ENCODE data around the gene CNOT3. TPM values are rescaled to one million over a fixed set of nuclear protein-coding genes. Genes with fewer than 3 reads are reported as not detected.

Gene CNOT3
- total RNA-seq, 1 donor from 2014 or later: 6.1 TPM

DNA sequence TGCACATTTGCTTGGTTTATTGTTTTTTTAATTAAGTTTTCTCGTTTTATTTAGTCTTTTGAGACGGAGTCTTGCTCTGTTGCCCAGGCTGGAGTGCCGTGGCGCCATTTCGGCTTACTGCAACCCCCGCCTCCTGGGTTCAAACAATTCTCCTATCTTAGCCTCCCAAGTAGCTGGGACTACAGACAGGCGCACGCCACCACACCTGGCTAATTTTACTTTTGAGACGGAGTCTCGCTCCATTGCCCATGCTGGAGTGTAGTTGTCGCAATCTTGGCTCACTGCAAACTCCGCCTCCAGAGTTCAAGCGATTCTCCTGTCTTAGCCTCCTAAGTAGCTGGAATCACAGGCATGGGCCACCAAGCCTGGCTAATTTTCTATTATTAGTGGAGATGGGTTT is 64.4 kb downstream of the CNOT3 start:
- TF ChIP-seq, protein P1, sequence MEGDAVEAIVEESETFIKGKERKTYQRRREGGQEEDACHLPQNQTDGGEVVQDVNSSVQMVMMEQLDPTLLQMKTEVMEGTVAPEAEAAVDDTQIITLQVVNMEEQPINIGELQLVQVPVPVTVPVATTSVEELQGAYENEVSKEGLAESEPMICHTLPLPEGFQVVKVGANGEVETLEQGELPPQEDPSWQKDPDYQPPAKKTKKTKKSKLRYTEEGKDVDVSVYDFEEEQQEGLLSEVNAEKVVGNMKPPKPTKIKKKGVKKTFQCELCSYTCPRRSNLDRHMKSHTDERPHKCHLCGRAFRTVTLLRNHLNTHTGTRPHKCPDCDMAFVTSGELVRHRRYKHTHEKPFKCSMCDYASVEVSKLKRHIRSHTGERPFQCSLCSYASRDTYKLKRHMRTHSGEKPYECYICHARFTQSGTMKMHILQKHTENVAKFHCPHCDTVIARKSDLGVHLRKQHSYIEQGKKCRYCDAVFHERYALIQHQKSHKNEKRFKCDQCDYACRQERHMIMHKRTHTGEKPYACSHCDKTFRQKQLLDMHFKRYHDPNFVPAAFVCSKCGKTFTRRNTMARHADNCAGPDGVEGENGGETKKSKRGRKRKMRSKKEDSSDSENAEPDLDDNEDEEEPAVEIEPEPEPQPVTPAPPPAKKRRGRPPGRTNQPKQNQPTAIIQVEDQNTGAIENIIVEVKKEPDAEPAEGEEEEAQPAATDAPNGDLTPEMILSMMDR (IDR thresholded peaks at IDR 0.05; ENCODE audit: insufficient read depth, low read length, severe bottlenecking): no peak
- FAIRE-seq (no peak), DNase-seq (ENCODE audit: low read depth) (no peak)
- Histone ChIP-seq H3K27me3 (ENCODE audit: control insufficient read depth, insufficient read depth, low read length) (no peaks in the 10 kb centered on the region), H3K4me3 (ENCODE audit: low read depth, low read length) (peak overlapping the region; percentile 62), H3K36me3 (ENCODE audit: control insufficient read depth, insufficient read depth, low read length) (peaks cover 46% of the 10 kb centered on the region)

DNA sequence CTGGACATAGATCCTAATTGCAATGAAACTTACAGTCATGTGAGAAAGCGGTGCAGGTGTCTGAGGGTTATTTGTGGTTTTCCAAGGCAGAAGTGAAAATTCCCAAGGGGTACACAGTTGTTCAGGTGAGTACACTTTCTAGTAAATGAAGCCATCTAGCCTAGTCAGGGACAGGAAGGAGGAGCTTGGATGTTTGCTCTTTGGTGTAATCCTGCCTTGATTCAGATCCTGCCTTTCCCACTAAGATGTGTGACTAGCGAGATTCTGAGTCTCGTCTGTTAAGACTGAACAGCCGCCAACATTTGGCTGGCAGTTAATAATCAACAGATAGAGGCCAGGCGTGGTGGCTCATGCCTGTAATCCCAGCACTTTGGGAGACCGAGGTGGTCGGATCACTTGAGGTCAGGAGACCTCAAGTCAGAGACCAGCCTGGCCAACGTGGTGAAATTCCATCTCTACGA is 65.6 kb downstream of the CNOT3 start:
- TF ChIP-seq, protein P1 (IDR thresholded peaks at IDR 0.05; ENCODE audit: insufficient read depth, low read length, severe bottlenecking): no peak
- Histone ChIP-seq H3K27me3 (ENCODE audit: control insufficient read depth, insufficient read depth, low read length) (no peaks in the 10 kb centered on the region), H3K36me3 (ENCODE audit: control insufficient read depth, insufficient read depth, low read length) (peaks cover 52% of the 10 kb centered on the region), H3K4me3 (ENCODE audit: low read depth, low read length) (no peak overlapping the region)
- FAIRE-seq (no peak), DNase-seq (ENCODE audit: low read depth) (no peak)

DNA sequence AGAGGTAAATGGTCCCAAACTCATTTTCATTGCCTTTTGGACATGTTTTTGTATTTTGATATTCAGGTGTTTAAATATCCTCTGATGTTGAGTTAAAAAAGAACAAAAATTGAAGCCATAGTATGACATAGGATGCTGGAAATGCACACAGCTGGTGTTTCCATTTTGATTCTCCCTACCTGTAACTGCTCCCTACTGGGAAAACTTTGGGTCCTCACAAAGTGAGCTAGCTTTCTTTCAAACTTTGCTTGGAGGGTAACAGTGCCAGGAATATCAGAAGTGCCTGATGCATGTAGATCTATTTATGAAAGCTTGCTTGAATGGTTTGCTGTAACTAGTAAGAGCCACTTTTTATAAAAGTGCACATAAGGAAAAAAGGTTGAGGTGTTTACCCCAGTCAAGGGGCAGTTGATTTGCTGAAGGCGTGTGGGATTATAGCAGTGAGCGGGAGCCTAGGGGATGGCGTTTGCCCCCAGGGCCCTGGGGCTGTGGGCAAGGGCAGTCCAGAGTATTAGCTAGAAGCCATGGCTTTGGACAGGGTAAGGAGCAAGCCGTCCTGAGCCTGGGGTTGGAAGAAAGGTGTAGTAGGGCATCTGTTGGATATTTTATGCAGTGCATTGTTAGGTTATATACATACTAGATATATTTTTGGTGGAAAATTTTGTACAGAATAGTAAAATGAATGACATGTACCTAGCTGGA is 67.4 kb downstream of the CNOT3 start:
- Histone ChIP-seq H3K36me3 (ENCODE audit: control insufficient read depth, insufficient read depth, low read length) (peaks cover 52% of the 10 kb centered on the region), H3K27me3 (ENCODE audit: control insufficient read depth, insufficient read depth, low read length) (no peaks in the 10 kb centered on the region), H3K4me3 (ENCODE audit: low read depth, low read length) (no peak overlapping the region)
- DNase-seq (ENCODE audit: low read depth): no peak
- no peak for FAIRE-seq
- TF ChIP-seq, protein P1 (IDR thresholded peaks at IDR 0.05; ENCODE audit: insufficient read depth, low read length, severe bottlenecking): no peak

Other genes starting within 250 kb of the CNOT3 start
- gene CACNG7, start 228.5 kb upstream of the CNOT3 start, total RNA-seq: not detected in 2 replicates
- gene CACNG8, start 174.8 kb upstream of the CNOT3 start, total RNA-seq: not detected in 2 replicates
- 0.26 TPM in 1 of 2 replicates, not detected in the other for gene CACNG6, start 146.1 kb upstream of the CNOT3 start, total RNA-seq
- gene VSTM1, start 73.9 kb upstream of the CNOT3 start, total RNA-seq: not detected in 2 replicates
- not detected in 2 replicates for gene TARM1, start 56.4 kb upstream of the CNOT3 start, total RNA-seq
- 0.64 and 0.79 TPM in 2 replicates for gene OSCAR, start 37.0 kb upstream of the CNOT3 start, total RNA-seq
- gene NDUFA3, start 34.9 kb upstream of the CNOT3 start, total RNA-seq: 6.1 and 16.0 TPM in 2 replicates
- 6.1 and 11.3 TPM in 2 replicates for gene TFPT, start 22.1 kb upstream of the CNOT3 start, total RNA-seq
- gene PRPF31, start 22.0 kb upstream of the CNOT3 start, total RNA-seq: 37.8 and 47.1 TPM in 2 replicates
- 9.7 and 13.4 TPM in 2 replicates for gene LENG1, start 22.0 kb downstream of the CNOT3 start, total RNA-seq
- gene TMC4, start 35.4 kb downstream of the CNOT3 start, total RNA-seq: 23.2 and 25.0 TPM in 2 replicates
- 6.8 and 10.6 TPM in 2 replicates for gene MBOAT7, start 51.8 kb downstream of the CNOT3 start, total RNA-seq
- gene TSEN34, start 53.5 kb downstream of the CNOT3 start, total RNA-seq: 47.9 and 50.2 TPM in 2 replicates
- 2,761 and 3,132 TPM in 2 replicates for gene RPS9, start 63.1 kb downstream of the CNOT3 start, total RNA-seq
- not detected in 2 replicates for gene LILRB3, start 85.2 kb downstream of the CNOT3 start, total RNA-seq
- gene LILRA6, start 105.0 kb downstream of the CNOT3 start, total RNA-seq: not detected in 2 replicates
- gene LILRB5, start 119.5 kb downstream of the CNOT3 start, total RNA-seq: not detected in 2 replicates
- gene LILRB2, start 143.3 kb downstream of the CNOT3 start, total RNA-seq: not detected in 2 replicates
- not detected in 2 replicates for gene LILRA5, start 175.4 kb downstream of the CNOT3 start, total RNA-seq
- gene LILRA4, start 201.4 kb downstream of the CNOT3 start, total RNA-seq: not detected in 2 replicates
- not detected in 2 replicates for gene LAIR1, start 227.2 kb downstream of the CNOT3 start, total RNA-seq